NCI-H146 (cell line): ENCODE measurements around the gene ABCC1.
"Not testable (repeated sequence)": the region's sequence is repeated elsewhere in the genome, so short reads cannot be mapped to it uniquely, and the experiment has no call there.

Source experiments
- DNase-seq: peaks from one replicate; lab custom pipeline; 2025; lab: John Stamatoyannopoulos, UW

The ABCC1 gene

GRCh38 chr16:16159662-16160061 is 210.2 kb downstream of the ABCC1 start:
- no peak for DNase-seq

DNA sequence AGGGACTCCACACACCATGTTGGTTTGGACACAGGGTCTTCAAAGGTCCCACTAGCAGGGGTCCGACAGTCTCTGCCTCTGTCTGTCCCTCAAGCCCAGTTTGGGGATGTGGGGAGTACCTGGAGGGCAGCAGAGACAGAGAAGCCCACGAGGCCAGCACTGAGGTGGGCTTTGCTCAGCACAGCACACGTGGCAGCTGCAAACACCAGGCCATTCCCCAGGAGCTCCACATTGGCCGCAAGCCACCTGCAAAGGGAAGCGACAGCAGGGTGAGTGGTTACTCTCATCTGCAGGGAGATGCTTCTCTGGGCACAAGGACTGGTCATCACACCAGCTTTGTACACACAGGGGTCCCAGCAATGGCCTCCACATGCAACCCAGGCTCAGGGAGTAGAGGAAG is 211.9 kb downstream of the ABCC1 start:
- DNase-seq = no peak

DNA sequence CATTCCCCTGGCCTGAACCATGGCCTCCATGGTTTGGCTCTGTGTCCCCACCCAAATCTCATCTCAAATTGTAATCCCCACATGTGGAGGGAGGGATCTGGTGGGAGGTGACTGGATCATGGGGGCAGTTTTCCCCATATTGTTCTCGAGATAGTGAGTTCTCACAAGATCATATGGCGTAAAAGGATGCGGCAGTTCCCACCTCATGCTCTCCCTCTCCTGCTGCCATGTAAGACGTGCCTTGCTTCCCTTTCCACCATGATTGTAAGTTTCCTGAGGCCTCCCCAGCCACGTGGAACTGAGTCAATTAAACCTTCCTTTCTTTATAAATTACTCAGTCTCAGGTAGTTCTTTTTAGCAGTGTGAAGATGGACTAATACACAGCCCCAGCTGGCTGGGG is 212.4 kb downstream of the ABCC1 start:
- not testable (repeated sequence) for DNase-seq

DNA sequence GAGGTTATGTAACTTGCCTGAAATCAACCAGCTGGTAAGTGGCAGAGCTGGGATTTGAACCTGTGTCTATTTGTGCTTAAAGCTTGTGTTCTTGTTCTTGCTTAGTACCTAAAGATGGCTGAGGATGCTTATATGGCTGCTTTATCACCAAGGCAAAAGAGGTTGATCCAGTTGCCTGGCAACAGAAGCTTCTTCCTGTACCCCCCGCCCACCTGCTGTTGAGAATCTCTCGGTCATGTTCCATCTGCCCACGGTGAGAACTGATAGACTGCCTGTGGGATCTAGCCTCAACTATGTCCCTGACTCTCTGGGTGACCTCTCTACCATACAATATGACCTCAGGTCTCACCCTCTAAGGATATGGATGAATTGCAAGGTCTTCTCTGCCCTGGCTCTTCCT is 213.2 kb downstream of the ABCC1 start:
- DNase-seq = no peak

GRCh38 chr16:16163109-16163508 is 213.7 kb downstream of the ABCC1 start:
- no peak for DNase-seq

DNA sequence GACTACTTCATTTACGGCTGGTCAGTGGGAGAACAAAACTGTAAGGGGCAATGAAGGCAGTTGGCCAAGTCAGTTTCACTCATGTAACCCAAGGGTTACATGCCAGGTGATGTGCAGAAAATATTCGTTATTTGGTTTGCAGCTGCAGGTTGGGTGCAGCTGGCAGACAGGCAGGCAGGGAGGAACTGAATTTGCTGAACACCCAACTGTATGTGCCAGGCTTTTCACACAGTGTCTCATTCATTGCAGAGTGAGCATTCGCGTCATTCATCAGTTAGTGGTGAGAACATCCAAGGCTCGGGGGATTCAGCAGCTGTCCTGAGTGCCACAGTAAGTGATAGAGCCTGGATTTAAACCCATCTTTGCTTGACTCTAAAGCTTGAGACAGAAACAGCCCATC is 214.2 kb downstream of the ABCC1 start:
- no peak for DNase-seq

GRCh38 chr16:16164243-16164642 is 214.8 kb downstream of the ABCC1 start:
- DNase-seq = no peak

DNA sequence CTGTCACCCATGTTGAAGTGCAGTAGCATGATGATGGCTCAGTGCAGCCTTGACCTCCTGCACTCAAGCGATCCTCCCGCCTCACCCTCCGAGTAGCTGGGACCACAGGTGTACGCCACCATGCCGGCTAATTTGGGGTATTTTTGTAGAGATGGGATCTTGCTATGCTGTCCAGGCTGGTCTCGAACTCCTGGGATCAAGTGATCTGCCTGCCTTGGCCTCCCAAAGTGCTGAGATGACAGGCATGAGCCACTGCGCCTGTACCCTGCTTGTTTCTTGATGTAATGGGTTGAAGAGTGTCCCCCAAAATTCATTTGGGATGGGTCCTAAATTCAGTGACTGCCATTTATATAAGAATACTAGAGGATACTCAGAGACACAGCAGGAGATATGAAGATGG is 216.7 kb downstream of the ABCC1 start:
- DNase-seq = no peak

DNA sequence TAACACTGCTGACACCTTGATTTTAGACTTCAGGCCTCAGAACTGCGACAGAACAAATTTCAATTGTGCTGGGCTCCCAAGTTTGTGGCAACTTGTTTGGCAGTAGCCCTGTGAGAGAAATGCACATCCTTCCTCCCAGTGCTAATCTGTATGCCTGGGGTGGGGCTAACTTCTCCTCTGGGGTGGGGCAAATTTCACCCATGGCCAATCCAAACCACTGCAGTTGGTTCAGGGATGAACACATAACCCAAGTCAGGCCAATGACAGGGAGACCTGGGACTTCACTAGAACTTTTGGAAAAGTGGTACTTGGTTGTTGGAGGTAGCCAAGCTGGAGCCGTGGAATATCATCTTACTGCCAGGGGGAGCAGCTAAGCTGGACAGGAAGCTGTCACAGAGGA is 217.5 kb downstream of the ABCC1 start:
- DNase-seq = no peak

DNA sequence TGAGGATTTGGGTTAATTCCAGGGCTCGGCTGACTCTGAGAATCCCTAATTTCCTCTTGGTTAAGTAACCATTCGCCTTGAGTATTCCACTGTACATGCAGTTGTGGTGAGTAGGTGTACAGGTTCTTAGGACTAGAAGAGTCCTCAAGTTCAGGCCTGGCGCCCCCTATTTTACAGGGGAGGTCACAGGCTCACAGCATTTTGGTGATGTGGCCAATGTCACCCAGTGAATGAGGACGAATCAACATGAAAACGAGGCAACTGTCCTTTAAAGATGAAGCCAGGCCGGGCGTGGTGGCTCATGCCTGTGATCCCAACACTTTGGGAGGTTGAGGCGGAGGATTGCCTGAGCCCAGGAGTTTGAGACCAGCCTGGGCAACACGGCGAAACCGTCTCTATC is 218.5 kb downstream of the ABCC1 start:
- DNase-seq = no peak

- DNase-seq = no peak
Measured at GRCh38 chr16:16168431-16168830, 219.0 kb downstream of the ABCC1 start.

- no peak for DNase-seq
Measured at GRCh38 chr16:16169615-16170014, 220.2 kb downstream of the ABCC1 start.

- DNase-seq = no peak
Measured at GRCh38 chr16:16171332-16171919, 222.0 kb downstream of the ABCC1 start.

- no peak for DNase-seq
Measured at GRCh38 chr16:16172991-16173390, 223.6 kb downstream of the ABCC1 start.

GRCh38 chr16:16175296-16175695 is 225.9 kb downstream of the ABCC1 start:
- DNase-seq = no peak

- no peak for DNase-seq
Measured at GRCh38 chr16:16176328-16176727, 226.9 kb downstream of the ABCC1 start.

DNA sequence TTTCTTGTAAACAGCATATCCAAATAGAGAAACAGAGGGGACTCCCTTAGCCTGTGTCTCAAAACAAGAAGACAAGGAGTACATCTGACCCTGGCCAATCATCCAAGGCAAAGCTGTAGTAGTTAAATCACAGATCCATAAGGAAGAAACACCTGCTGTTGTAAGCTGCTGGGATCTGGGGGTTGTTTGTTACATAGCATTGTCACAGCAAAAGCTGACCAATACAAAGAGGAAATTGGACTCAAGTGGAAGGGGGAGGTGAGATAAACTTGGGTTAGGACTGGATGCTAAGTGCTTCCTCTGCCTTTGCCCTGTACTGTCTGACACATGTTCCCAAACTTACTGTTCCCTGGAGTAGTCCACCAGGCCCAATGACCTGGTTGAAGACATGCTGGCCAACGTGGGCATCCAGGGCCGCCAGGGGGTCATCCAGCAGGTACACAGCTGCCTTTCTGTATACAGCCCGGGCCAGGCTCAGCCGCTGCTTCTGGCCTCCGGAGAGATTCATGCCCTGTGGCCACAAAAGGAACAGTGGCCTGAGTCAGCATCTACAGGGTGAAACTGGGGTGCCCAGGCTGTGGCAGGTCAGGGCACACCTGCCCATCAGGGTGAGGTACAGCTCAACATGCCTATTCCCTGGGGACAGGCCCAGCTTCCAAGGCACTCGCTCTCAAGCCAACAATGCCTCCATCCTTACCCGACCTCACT is 229.2 kb downstream of the ABCC1 start:
- DNase-seq = no peak

DNA sequence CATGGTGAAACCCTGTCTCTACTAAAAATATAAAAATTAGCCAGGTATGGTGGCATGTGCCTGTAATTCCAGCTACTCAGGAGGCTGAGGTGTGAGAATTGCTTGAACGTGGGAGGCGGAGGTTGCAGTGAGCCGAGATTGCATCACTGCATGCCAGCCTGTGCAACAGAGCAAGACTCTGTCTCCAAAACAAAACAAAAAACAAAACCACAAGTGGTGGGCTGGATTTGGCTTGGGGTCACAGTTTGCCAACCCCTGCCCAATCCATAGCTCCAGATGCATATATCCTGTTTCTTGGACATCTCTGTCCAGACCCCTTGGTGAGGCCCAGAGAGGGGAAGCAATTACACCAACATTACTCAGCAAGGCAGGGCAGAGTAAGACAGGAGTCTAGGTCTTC is 232.3 kb downstream of the ABCC1 start:
- not testable (repeated sequence) for DNase-seq

GRCh38 chr16:16182918-16183317 is 233.5 kb downstream of the ABCC1 start:
- DNase-seq = no peak

DNA sequence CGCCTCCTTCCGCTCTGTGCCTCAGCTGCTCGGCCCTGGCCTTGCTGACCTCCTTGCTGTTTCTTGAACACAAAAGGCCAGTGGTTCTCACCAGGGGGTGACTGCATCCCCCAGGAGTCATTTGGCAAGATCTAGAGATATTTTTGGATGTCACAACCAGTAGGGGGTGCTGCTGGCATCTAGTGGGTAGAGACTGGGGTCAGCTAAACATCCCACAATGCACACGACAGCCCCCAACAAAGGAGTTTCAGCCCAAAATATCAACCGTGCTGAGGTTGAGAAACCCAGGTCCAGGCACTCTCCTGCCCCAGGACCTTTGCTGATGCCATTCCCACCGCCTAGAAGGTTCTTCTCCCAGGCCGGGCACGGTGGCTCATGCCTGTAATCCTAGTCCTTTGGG is 234.1 kb downstream of the ABCC1 start:
- DNase-seq = no peak

DNA sequence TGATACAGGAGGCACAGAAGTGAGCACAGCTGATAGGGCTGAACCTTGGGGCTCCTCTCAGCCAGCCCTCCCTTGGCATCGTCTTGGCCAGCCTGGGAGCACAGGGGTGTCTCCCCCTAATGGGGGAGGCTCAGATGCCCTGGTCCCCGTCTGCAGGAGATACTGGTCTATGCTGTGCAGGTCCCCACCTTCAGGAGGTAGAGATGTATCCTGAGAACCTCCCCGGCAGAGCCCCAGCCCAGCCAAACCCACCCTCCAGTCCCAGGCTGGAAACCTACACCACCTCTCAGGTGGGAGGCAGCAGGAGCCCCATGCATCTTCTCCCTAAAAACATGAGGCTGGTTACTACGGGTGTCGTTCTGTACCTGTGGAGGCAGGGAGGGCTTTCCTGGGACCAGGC is 235.2 kb downstream of the ABCC1 start:
- no peak for DNase-seq

DNA sequence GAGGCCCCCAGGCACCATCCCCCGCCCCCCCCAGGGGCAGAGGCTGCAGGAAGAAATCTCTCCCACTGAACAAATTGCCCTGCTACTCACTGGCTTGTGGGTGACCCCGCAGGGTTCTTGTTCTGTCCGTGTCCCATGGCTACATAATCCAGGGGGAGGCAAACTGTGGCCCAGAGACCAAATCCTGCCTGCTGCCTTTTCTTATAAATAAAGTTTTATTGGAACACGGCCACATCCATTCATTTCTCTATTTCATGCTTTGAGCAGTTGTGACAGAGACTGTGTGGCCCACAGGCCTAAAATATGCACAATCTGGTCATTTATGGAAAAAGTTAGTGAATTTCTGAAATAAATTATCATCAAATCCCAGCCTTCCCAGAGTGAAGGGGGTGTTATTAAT is 235.7 kb downstream of the ABCC1 start:
- no peak for DNase-seq

DNA sequence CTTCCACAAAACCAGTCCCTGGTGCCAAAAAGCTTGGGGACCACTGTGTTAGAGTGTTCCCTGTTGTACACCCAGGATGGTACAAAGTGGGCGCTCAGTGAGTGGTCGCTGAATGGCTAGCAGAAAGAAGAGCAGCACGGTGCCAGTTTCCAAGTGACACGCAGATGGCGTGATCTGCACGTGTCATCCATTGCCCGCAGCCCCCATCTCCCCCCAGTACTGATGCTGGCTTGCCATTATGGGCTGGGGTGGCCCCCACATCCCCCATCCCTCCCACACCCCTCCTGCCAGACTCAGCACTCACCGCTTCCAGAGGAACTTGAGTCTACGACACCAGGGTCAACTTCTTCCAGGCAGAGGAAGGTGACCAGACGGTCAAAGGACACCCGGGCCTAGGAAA is 237.4 kb downstream of the ABCC1 start:
- DNase-seq = no peak

GRCh38 chr16:16188827-16189226 is 239.4 kb downstream of the ABCC1 start:
- no peak for DNase-seq
